WERI-Rb-1 (cell line): ENCODE data around the gene ALS2.

Experiments
- DNase-seq: peaks from one replicate; pipeline ENCODE4 v3.0.0-alpha.2; 2020
- H3K27ac ChIP-seq: fragments of 250-450 bp; sonication (Bioruptor Pico); 2 replicates; pipeline ENCODE4 v1.5.1; 2020; ENCODE audit warnings: mild to moderate bottlenecking, moderate library complexity
- H3K27me3 ChIP-seq: fragments of 250-450 bp; sonication (Bioruptor Pico); 2 replicates; pipeline ENCODE4 v1.5.1; 2021; ENCODE audit warnings: mild to moderate bottlenecking, low read depth, moderate library complexity; ENCODE audit not compliant: insufficient read depth, severe bottlenecking
- H3K36me3 ChIP-seq: fragments of 250-450 bp; sonication (Bioruptor Pico); 2 replicates; pipeline ENCODE4 v1.5.1; 2020; ENCODE audit warnings: mild to moderate bottlenecking, moderate library complexity
- H3K4me3 ChIP-seq: 2 replicates; pipeline ENCODE4 v1.5.1; 2011; ENCODE audit warnings: low read depth, mild to moderate bottlenecking, control low read depth, low read length
- H3K9me3 ChIP-seq: fragments of 250-450 bp; sonication (Bioruptor Pico); 2 replicates; pipeline ENCODE4 v1.5.1; 2021; ENCODE audit warnings: mild to moderate bottlenecking, moderate library complexity; ENCODE audit not compliant: severe bottlenecking
- CTCF ChIP-seq: IDR thresholded peaks from 2 replicates; pipeline ENCODE4 v1.5.1; 2011; ENCODE audit warnings: low read depth, mild to moderate bottlenecking, control low read depth, inconsistent platforms, low read length

The ALS2 gene

DNA sequence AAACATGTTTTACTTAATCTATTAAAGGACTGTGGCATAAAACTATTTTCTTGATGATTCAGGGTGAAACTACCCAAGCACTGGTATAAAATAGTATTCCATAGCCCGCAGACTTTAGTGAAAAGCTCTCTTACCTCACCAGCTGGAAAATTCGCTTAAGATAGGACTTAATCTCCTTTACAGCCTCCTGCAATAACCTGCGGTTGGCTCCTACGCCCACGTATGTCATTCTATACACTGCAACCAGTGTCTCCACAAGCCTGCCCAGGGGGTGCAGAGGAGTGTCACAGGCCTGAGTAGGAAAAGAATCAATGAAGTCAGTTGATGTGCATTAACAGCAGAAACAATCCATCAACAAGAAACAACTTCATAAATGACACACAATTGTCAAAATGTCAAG lies 71.0 kb downstream of the ALS2 start:
- H3K27me3 ChIP-seq = no peaks in the 10 kb centered on the region
- peak overlapping the region; percentile 37 for H3K27ac ChIP-seq
- H3K4me3 ChIP-seq = no peak overlapping the region
- no peaks in the 10 kb centered on the region for H3K9me3 ChIP-seq
- no peak for TF ChIP-seq CTCF
- peaks cover 14% of the 10 kb centered on the region for H3K36me3 ChIP-seq
- DNase-seq = peak; percentile 81

DNA sequence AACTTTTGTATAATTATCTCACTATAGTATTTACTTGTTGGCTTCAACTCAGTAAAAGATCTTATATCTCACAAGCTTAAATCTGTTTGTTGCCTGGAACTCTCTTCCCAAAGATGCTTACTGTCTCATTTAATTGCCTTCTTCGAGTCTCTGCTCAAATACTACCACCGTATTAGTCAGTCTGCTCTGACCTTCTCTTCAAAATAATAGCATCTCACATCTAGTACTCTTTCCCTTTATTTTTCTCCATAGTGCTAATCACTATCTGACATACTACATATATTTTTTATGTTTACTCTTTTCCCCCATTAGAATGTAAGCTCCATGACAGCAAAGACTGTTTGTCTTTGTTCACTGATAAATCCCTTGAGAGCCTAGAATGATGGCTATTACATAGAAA lies 71.7 kb downstream of the ALS2 start:
- Histone ChIP-seq H3K27me3 (no peaks in the 10 kb centered on the region), H3K36me3 (peaks cover 16% of the 10 kb centered on the region), H3K4me3 (no peak overlapping the region), H3K9me3 (no peaks in the 10 kb centered on the region), H3K27ac (peak overlapping the region; percentile 37)
- no peak for TF ChIP-seq CTCF
- DNase-seq = no peak

- Histone ChIP-seq H3K27ac (no peak overlapping the region), H3K36me3 (peaks cover 24% of the 10 kb centered on the region), H3K9me3 (no peaks in the 10 kb centered on the region), H3K4me3 (no peak overlapping the region), H3K27me3 (no peaks in the 10 kb centered on the region)
- no peak for DNase-seq
- TF ChIP-seq CTCF = no peak
These were observed 73.0 kb downstream of the ALS2 start for GRCh38 chr2:201707753-201708152.

- DNase-seq = no peak
- H3K27ac ChIP-seq = no peak overlapping the region
- no peak overlapping the region for H3K4me3 ChIP-seq
- H3K27me3 ChIP-seq = no peaks in the 10 kb centered on the region
- peaks cover 25% of the 10 kb centered on the region for H3K36me3 ChIP-seq
- H3K9me3 ChIP-seq = no peaks in the 10 kb centered on the region
- TF ChIP-seq CTCF = no peak
These were observed 73.6 kb downstream of the ALS2 start for GRCh38 chr2:201707142-201707541.

DNA sequence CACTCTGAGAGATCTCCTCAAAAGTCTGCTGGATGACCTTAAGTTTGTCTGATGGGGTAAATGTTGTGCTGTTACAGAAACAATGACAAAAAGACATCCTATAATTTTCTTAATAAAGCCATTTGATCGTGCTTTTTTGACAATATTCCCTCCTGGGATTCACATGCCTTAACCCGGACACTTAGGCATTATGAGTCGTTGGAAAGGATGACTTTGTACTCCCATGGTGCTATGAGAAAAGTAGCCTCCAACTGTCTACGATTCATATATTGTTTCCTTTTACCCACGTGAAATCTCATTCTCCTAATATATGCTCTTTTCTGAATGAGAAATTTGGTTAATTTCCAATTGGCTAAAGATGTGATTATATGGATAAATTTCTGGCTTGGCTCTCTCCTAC lies 76.2 kb downstream of the ALS2 start:
- H3K27ac ChIP-seq = no peak overlapping the region
- no peaks in the 10 kb centered on the region for H3K27me3 ChIP-seq
- TF ChIP-seq CTCF = no peak
- no peaks in the 10 kb centered on the region for H3K9me3 ChIP-seq
- no peak for DNase-seq
- H3K36me3 ChIP-seq = peaks cover 25% of the 10 kb centered on the region
- no peak overlapping the region for H3K4me3 ChIP-seq

- no peak for TF ChIP-seq CTCF
- Histone ChIP-seq H3K27me3 (no peaks in the 10 kb centered on the region), H3K9me3 (no peaks in the 10 kb centered on the region), H3K27ac (peak overlapping the region; percentile 63), H3K36me3 (peaks cover 19% of the 10 kb centered on the region), H3K4me3 (no peak overlapping the region)
- no peak for DNase-seq
These were observed 79.1 kb downstream of the ALS2 start for GRCh38 chr2:201701646-201702045.
